GM12865 (cell line): Measurements from ENCODE around the gene PHF14.

Experiments
- DNase-seq: peaks from one replicate; pipeline ENCODE4 v3.0.0; 2010; ENCODE audit warnings: low read depth
- H3K4me3 ChIP-seq: 2 replicates; pipeline ENCODE4 v1.5.1; 2011; ENCODE audit warnings: mild to moderate bottlenecking, low read depth, low read length, control low read depth
- CTCF ChIP-seq: IDR thresholded peaks from 2 replicates; pipeline ENCODE4 v1.5.1; 2011; ENCODE audit warnings: low read length, control low read depth, low read depth, inconsistent platforms; ENCODE audit not compliant: insufficient read depth; ENCODE audit errors: missing control alignments

Gene PHF14

GRCh38 chr7:11120068-11120664 lies 146.5 kb downstream of the PHF14 start:
- peak; percentile 34 for DNase-seq
- peak overlapping the region; percentile 34 for H3K4me3 ChIP-seq
- TF ChIP-seq CTCF: no peak

GRCh38 chr7:11120675-11121220 lies 147.1 kb downstream of the PHF14 start:
- H3K4me3 ChIP-seq: no peak overlapping the region
- TF ChIP-seq CTCF: no peak
- DNase-seq: peak; percentile 3

- DNase-seq: no peak
- no peak for TF ChIP-seq CTCF
- H3K4me3 ChIP-seq: no peak overlapping the region
Observed at GRCh38 chr7:11124856-11125559, 151.3 kb downstream of the PHF14 start.

GRCh38 chr7:11127114-11127785 lies 153.6 kb downstream of the PHF14 start:
- TF ChIP-seq CTCF: no peak
- H3K4me3 ChIP-seq: no peak overlapping the region

GRCh38 chr7:11127988-11128387 lies 154.3 kb downstream of the PHF14 start:
- no peak for TF ChIP-seq CTCF
- DNase-seq: no peak
- H3K4me3 ChIP-seq: no peak overlapping the region

More at GRCh38 chr7:11127114-11127785, 153.6 kb downstream of the PHF14 start:
- DNase-seq: no peak

GRCh38 chr7:11128498-11128897 lies 154.8 kb downstream of the PHF14 start:
- DNase-seq: no peak
- no peak overlapping the region for H3K4me3 ChIP-seq
- no peak for TF ChIP-seq CTCF
